CD4-positive, alpha-beta T cell treated with Interleukin-17A for 1 hour (primary cell): ENCODE results near the gene FAM168B.
"Not testable (repeated sequence)": the region's sequence is repeated elsewhere in the genome, so short reads cannot be mapped to it uniquely, and the experiment has no call there.

ENCODE experiments used
- DNase-seq: peaks from one replicate; pipeline ENCODE4 v3.0.0-alpha.2; 2020

The FAM168B gene

DNA sequence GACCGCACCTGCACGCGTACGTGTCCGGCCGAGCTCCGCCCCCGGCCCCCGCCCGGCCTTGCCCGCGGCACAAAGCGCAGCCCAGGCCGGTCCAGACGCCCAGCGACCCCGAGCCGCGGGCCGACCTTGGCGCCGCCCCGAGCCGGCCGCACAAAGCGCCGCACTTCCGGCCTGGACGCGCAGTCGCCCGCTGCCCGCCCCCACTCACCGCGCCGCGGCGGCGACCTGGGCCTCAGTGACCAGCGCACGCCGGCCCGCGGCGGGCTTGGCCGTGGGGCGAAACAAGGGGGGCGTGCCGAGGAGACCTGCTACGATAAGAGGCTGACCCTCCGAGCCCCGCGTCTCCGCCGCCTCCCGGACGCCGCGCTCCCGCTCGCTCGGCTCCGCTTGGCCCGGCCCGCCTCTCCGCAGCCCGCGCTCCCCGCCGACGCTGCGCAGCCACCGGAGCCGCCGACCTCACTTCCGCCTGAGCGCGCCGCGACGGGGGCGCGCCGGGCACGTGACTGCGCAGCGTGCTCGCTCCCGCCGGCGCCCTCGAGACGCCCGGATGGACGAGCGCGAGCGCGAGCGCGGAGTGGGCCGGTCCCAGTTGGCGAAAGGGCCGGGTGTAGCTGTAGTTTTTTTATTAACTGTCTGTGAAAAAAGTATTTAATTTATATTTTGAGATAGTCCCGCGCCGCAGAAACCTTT, at the start of gene FAM168B:
TSS of gene FAM168B (minus strand) at position 455 of the 690 bp plus-strand sequence. CDS start 10,814 bp downstream, outside the sequence.
- peak; percentile 89 for DNase-seq

DNA sequence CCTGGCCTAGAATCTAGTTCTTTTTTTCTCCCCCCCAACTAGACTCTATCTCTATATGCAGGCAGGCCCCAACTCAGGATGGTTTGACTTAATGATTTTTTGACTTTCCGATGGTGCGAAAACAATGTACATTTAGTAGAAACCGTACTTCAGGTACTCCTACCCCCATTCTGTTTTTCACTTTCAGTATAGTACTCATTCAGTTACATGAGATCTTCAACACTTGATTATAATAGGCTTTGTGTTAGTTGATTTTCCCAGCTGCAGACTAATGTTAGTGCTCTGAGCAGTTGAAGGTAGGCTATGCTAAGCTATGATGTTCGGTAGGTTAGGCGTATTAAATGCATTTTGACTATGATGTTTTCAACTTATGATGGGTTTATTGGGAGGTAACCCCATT, 49.6 kb upstream of the FAM168B start:
- no peak for DNase-seq

- no peak for DNase-seq
Observed at GRCh38 chr2:131140581-131140980, 47.3 kb upstream of the FAM168B start.

DNA sequence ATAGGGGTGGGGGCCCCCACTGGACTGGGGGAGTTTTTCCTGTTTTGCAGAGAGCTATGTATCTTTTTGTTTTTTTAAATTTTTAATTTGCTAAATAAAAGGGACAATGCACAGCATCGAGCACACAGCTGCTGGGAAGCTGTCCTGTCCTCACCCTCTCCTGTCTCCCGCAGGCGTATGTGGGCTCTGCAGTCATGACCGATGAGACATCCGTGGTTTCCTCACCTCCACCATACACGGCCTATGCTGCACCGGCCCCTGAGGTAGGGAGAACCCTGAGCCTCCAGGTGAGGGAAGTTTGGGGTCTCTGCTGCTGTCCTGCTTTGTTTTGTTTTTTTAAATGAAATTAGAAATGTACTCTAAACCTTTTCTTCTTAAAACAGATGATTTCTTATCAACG, 39.5 kb upstream of the FAM168B start:
- no peak for DNase-seq

GRCh38 chr2:131130298-131130596, 37.0 kb upstream of the FAM168B start:
- no peak for DNase-seq

DNA sequence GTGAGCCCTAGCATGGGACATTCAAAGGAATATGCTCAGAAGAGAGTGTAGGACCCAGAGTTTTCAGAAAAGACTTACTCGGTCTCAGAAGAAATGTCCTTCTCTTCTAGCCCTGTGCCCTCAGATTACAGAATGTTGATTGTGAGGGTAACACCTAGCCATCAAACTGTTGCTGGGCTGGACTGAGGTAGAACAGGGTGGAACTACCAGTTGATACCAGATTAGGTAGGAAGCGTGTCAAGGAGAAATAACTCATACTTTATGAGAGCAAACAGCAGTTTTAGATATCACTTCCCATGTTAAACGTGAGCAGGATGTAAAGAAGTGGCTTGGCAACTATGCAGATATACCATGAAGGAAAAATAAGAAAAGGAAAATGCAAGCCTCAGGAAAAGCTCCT, 34.7 kb upstream of the FAM168B start:
- no peak for DNase-seq

DNA sequence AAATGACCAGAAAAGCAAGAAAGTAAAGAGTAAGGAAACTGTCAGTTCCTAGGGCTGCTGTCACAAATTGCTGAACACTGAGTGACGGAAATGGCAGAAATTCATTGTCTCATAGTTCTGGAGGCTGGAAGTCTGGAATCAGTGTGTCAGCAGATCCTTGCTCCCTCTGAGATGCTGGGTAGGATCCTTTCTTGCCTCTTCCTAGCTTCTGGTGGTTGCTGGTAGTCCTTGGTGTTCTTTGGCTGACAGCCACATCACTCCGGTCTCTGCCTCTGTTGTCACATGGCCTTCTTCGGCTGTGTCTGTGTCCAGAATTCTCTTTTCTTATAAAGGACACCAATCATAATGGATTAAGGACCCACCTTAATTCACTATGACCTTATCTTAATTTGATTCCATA, 33.8 kb upstream of the FAM168B start:
- no peak for DNase-seq

GRCh38 chr2:131126436-131126835, 33.2 kb upstream of the FAM168B start:
- DNase-seq: no peak

DNA sequence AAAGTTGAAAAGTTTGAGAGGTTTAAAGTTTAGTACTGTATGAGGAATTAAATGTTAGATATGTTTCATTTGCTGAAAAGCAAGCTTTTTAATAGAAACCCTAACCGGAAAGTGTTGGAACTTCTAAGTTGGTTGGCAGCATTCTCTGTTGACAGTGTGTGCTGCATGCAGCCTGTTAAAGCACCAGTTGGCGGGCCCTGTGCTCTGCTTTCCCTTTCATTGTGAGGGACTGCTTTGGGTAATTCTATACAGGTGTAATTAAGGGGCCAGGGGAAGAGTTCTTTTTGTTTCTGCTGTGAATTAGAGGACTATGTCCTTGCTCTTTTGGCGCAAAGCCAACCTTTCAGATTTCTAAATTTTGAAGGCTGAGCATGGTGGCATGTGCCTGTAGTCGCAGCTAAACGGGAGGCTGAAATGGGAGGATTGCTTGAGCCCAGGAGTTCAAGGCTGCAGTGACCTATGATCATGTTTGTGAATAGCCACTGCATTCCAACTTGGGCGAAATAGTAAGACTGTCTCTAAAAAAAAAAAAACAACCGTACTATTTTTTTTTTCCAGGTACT, 32.0 kb upstream of the FAM168B start:
- DNase-seq: no peak

GRCh38 chr2:131123192-131123591, 29.9 kb upstream of the FAM168B start:
- no peak for DNase-seq

- DNase-seq: no peak
Observed at GRCh38 chr2:131122496-131122895, 29.2 kb upstream of the FAM168B start.

DNA sequence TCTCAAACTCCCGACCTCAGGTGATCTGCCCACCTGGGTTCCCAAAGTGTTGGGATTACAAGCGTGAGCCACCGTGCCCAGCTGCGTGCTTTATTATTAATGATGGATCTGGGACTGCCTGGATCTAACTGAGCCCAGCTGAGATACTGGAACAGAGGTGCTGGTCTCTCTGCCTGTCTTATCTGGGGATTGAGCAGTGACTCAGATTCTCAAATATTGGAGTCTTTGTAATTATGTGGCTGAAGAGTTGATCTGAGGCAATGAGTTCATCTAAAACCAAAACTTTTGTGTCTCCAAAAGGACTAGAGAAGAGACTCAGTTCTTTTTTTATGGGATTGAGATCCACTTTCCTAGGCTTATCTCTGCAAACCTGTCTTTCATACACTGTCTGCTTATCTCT, 28.2 kb upstream of the FAM168B start:
- no peak for DNase-seq

DNA sequence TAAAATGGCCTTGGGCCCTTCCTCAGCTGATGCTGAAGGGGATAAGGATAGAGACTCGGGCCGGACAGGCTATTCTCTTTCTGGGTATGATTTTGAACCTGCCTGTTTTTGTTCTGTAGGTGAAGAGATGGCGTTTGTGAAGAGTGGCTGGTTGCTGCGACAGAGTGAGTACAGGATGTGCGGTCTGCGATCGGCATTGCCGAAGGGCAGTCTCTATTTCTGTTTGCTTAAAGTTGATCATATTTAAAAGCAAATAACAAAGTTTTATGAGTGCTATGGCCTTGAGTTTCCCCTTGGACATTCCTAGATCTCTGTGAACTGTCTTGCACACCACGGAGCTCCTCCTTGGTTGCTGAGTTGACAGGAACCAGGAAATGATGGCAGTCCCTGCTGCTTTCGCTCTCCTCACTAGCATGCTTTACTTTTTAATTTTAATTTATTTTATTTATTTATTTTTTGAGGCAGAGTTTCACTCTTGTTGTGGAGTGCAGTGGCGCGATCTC, 27.6 kb upstream of the FAM168B start:
- no peak for DNase-seq

GRCh38 chr2:131115752-131116151, 22.5 kb upstream of the FAM168B start:
- no peak for DNase-seq

GRCh38 chr2:131114950-131115349, 21.7 kb upstream of the FAM168B start:
- not testable (repeated sequence) for DNase-seq

DNA sequence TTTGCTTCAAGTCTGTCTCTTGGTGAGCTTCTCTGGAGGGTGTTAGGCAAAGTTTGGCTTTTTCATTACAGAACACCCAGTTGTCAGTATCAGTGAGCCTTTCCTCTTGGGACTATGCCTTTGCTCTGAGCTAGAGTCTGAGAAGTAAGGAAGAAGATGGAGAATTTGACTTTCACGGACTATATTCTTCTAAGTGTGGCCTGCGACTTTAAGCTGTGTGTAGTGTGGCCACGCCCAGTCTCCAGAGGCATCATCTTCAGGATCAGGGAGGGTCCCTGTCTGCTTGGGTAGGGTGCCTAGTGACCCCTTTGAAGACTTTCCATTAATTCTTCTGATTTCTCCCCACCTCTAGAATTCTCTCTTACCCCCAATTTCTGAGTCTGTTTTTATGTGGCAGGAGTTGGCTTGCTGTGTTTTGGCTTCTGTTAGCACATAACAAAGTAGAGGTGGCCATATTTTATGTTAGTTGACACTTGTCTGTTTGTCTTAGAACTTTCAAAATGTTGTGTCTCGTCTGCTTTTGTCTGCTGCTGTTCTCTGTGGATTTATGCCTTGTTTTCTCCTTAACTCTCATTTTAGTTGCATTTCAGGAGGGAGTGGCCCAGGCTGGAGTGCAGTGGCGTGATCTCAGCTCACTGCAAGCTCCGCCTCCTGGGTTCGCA, 20.4 kb upstream of the FAM168B start:
- no peak for DNase-seq

DNA sequence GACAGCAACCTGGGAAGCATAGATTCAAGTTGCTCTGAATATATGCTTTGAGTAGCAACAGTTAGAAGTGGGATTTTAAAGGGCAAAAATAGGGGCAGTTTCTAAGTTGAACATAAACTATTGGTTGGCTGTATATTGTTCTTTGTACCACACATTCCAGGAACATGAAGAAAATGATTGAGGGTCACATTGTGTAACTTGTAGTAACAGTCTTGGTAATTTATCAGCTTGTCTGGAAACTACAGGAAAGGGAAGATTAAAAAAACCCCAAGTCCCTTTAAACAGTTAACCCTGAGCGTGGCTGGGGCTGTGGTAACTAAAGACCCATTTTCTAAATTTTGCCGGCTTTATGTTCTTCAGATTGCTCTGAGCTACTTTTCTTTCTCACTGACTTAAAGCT, 19.3 kb upstream of the FAM168B start:
- no peak for DNase-seq

DNA sequence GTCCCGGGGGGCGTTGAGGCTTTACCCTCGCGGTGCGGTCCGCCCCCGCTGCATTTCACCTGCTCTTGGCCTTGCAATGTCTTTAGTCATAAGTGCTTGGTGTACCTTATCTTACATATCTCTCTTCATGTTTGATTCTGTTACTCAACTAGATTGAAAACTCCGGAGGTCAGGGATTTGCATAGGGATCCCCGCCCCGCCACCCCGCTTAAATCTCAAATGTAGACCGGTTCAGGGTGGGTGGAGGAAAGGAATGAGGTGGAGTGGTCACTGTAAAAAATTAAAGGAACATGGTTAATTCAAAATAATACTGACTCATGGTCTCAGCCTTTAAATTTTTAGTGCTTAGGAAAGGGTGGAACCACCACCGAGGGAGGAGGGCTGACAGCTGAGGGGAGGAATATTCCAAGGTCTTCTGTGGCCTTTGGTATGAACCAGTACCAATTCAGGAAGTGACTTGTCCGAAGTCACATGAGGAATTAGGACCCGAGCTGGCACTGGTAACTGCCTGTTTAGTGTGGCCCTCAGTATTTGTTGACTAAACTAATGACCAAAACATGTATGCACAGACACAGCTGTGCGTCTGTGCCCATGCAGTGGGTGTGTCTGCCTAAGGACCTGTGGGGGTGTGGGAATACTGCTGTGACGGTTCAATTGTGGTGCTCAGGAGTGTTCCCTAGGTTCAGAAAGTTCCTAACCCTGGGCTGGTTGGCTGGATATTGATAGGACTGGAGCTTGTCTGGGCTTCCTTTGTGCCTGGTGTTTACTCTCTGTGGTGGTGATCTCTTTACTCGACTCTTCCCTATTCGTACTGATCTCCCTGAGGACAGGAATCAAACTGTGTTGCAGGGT, 12.9 kb upstream of the FAM168B start:
- DNase-seq: peak; percentile 33

DNA sequence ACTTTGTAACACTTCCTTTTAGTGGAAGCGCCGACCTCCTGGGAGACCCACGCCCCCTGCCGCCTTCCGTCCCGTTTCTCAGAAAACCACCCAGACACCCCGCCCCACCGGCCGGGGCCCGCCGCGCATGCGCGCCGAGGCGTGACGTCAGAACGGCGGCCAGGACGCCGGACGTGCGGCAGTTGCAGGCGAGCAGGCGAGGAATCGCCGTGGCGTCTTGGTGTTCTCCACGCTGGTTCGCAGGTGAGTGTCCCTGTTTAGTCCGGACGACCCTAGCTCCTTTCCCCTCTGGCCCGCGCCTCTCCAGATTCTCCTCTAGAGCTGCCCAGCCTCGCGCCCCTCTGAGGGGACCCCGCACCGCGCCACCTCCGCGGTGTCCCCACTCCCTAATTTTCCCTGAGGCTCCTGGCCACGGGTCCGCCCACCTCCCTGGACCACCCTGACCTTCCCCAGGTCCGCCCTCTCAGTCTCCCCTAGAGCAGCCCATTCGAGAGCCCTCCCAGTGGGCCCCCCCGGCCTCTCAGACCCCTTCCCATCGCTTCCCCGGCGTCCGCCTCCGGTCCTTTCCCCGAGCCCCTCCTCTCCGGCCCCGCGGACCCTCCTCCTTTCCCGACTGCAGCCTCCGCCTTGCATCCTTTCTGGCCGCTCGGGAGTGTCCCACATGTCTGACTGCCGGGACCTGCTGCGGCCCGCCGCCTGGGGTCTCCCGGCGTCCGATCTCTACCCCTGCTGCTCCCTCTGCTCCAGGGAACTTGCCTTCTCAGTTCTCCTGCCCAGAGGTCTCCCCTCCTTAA, 12.1 kb upstream of the FAM168B start, which contains the start of gene PLEKHB2:
TSS of gene PLEKHB2 (plus strand) at position 181 of the 794 bp plus-strand sequence. CDS start 15,606 bp downstream, outside the sequence.
- peak; percentile 94 for DNase-seq

DNA sequence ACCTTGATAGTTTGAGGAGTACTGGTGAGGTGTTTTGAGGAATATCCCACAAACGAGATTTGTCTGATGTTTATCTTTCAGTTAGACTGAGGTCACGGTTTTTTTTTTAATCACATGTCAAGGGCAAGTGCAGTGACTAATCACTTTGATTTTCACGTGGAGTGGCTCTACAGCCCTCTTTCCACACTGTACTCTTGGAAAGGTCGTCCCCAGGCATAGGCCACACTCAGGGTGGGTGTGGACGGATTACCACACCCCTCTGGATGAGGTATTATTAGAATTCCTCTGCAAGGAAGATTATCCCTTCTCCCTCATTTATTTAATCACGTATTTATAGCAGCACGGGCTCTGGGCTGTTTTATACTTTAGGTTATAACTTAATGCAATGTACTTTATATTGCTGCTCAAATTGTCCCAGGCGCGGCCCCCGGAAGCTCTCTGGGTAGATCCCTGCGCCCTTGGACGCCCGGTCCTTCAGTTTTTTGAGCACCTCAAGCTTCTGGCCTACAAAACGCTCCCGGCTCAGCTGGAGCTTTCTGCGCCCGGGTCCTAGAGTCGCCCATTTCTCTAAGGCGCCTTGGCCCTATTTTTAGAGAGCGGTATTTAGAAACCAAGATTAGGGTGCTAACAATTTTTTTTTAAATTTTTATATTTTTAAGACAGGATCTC, 11.4 kb upstream of the FAM168B start:
- DNase-seq: peak; percentile 80

DNA sequence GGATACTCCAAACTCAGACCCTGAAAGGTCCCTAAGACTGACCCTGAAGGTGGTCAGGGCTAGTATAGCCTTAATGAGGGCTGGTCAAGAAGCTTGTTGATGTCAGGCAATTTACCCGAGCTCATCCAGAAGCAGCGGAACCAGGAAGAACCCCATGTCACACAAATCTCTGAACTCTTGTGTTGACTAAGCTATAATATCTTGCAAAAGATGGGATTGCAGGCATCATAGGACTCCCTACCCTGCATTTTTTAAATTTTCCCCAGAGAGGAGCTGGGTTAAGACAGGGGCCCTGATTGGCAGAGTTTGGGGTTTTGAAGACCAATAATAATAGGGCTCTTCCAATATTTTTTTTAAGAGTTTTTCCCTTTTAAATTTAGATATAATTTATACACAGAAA, 9.9 kb upstream of the FAM168B start:
- no peak for DNase-seq
